ENCODE results near the gene CDH9.

The CDH9 gene

DNA sequence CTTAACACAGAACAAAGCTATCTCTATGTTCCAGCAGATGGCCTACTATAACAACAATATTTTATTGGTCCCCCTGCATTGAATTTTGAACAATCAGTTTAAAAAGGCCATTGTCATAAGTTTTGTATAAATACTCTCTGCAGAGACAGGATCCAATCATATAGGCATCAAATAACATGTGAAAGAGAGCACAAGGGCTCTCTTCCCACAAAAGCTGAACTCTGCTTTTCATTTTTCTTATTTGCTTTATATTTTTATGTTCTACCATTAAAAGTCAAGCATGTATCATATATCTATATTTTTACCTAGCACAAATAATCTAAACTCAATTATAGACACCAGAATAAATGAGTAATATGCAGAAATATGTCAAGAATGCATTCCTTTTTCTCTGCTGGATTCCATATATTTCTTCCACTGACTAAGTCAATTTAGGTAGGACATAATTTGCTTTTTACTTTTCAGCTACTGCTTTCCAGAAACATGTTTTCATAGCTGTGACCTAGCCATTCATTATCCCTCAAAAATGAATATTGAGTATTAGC is 143.6 kb downstream of the CDH9 start:
- DNase-seq = no peak
- Histone ChIP-seq H3K27me3 (no peaks in the 10 kb centered on the region), H3K4me3 (ENCODE audit: low read depth, low read length) (no peak overlapping the region), H3K36me3 (no peaks in the 10 kb centered on the region), H3K9me3 (no peaks in the 10 kb centered on the region), H3K4me1 (peaks cover 4% of the 10 kb centered on the region; the same call in 1 of the 2 replicates)
- TF ChIP-seq, protein P1, sequence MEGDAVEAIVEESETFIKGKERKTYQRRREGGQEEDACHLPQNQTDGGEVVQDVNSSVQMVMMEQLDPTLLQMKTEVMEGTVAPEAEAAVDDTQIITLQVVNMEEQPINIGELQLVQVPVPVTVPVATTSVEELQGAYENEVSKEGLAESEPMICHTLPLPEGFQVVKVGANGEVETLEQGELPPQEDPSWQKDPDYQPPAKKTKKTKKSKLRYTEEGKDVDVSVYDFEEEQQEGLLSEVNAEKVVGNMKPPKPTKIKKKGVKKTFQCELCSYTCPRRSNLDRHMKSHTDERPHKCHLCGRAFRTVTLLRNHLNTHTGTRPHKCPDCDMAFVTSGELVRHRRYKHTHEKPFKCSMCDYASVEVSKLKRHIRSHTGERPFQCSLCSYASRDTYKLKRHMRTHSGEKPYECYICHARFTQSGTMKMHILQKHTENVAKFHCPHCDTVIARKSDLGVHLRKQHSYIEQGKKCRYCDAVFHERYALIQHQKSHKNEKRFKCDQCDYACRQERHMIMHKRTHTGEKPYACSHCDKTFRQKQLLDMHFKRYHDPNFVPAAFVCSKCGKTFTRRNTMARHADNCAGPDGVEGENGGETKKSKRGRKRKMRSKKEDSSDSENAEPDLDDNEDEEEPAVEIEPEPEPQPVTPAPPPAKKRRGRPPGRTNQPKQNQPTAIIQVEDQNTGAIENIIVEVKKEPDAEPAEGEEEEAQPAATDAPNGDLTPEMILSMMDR (IDR thresholded peaks at IDR 0.05; ENCODE audit: low read depth, low read length) = peak; percentile 10; the same call in 1 of the 2 replicates

DNA sequence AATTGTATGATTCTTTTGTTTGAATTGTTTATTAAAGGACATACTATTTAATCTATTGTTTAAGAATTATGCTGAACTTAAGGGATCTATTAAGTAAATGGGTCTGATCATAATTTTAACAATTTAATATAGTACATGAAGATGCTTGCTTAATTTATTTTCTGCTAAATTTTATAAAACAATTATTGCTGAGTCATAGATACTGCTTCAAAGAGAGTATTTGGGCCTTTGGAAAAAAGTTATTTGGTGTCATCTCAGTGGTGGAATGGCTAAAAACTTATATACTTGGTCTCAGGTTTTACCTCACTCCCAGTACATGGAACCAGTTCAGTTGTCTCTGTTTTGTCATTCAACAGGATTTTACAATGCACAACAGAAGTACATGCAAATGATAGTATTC is 145.3 kb downstream of the CDH9 start:
- no peaks in the 10 kb centered on the region for H3K27me3 ChIP-seq
- H3K9me3 ChIP-seq = no peaks in the 10 kb centered on the region
- H3K4me1 ChIP-seq = peaks cover 6% of the 10 kb centered on the region; the same call in 1 of the 2 replicates
- no peak overlapping the region for H3K4me3 ChIP-seq (ENCODE audit: low read depth, low read length)
- no peaks in the 10 kb centered on the region for H3K36me3 ChIP-seq
- TF ChIP-seq, protein P1 (IDR thresholded peaks at IDR 0.05; ENCODE audit: low read depth, low read length) = no peak
- DNase-seq = no peak

DNA sequence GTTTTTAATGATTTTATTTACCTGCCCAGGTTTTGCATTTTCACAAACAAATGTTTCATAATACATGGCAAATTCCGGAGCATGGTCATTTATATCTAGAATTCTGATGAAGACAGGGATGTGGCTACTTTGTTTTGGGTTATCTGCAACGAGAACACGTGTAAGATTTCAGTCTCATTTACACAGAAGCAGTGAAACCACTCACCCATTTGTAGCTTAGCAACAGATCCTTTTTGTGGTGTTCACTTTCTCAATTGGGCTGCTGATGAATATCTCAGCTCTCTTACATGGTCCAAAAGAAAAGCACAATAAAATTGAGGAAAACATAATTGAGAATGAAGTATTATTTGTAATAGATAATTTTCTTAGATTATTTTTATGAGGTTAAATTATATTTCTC is 148.6 kb downstream of the CDH9 start:
- TF ChIP-seq, protein P1 (IDR thresholded peaks at IDR 0.05; ENCODE audit: low read depth, low read length) = no peak
- H3K4me3 ChIP-seq (ENCODE audit: low read depth, low read length) = no peak overlapping the region
- no peaks in the 10 kb centered on the region for H3K9me3 ChIP-seq
- peaks cover 3% of the 10 kb centered on the region; the same call in 1 of the 2 replicates for H3K4me1 ChIP-seq
- H3K27me3 ChIP-seq = no peaks in the 10 kb centered on the region
- H3K36me3 ChIP-seq = no peaks in the 10 kb centered on the region
- no peak for DNase-seq

DNA sequence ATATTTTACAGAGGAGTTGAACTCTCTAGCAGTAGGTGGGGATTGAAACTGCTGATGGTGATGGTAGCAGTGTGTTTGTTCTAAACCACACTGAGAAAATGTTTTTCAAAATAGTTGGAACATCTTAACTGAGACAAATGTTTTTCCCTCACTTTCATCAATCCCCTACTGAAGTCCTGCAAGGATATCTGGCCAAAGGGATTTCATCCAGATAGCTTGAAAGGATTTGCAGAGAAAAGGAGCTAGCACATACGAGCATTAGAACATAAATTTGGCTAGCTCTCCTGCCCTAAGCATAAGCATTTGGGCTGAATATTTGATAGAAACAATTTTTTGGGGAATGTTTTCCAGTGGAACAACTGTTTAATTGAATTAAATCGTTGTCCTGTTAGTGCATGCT is 153.9 kb downstream of the CDH9 start:
- TF ChIP-seq, protein P1 (IDR thresholded peaks at IDR 0.05; ENCODE audit: low read depth, low read length) = no peak
- Histone ChIP-seq H3K9me3 (no peaks in the 10 kb centered on the region), H3K4me1 (no peaks in the 10 kb centered on the region; the same call in 1 of the 2 replicates), H3K4me3 (ENCODE audit: low read depth, low read length) (no peak overlapping the region), H3K36me3 (no peaks in the 10 kb centered on the region), H3K27me3 (no peaks in the 10 kb centered on the region)
- no peak for DNase-seq

DNA sequence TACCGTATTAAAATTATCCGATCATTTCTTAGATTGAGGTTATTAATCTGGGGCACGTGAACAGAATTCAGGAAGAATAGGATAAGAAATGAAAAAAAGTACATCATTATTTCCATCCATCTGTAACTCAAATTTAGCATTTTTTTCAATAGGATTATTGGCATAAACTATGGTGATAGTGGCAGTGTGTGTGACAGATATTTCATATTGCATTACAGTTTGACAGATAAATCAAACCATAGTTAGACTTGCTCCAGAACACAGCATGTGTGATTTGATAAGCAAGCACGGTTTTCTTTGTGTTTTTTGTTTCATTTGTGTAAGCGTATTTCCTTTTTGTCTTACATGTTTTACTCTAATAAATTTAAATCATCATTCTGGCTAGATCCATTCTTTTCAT is 155.0 kb downstream of the CDH9 start:
- DNase-seq = no peak
- H3K9me3 ChIP-seq = no peaks in the 10 kb centered on the region
- H3K36me3 ChIP-seq = no peaks in the 10 kb centered on the region
- no peak overlapping the region for H3K4me3 ChIP-seq (ENCODE audit: low read depth, low read length)
- H3K27me3 ChIP-seq = no peaks in the 10 kb centered on the region
- H3K4me1 ChIP-seq = no peaks in the 10 kb centered on the region
- TF ChIP-seq, protein P1 (IDR thresholded peaks at IDR 0.05; ENCODE audit: low read depth, low read length) = no peak

DNA sequence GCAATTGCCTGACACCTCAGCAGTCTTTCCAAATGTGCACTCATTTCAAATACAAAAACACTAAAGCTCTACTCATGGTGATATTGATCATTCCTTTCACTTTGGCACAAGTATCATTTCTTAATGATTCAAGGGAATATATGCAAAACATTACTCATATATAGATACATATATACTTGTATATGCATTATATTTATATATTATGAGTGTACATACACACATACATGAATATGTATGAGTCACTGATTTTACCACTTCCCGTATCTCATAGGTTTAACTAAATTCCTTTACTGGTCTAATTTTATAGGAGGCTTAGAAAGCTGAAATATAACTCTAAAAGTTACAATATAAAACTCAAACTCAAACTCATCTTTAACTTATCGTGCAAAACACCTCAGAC is 156.5 kb downstream of the CDH9 start:
- TF ChIP-seq, protein P1 (IDR thresholded peaks at IDR 0.05; ENCODE audit: low read depth, low read length) = no peak
- no peak for DNase-seq
- H3K27me3 ChIP-seq = no peaks in the 10 kb centered on the region
- no peaks in the 10 kb centered on the region for H3K9me3 ChIP-seq
- no peaks in the 10 kb centered on the region for H3K36me3 ChIP-seq
- H3K4me3 ChIP-seq (ENCODE audit: low read depth, low read length) = no peak overlapping the region
- no peaks in the 10 kb centered on the region for H3K4me1 ChIP-seq
